Loucy (cell line): Measurements from ENCODE around the gene PGBD5.

Experiments
- H2AFZ ChIP-seq: fragments of 200-600 bp; sonication (generic); 2 replicates; pipeline ENCODE4 v1.6.0; 2016; ENCODE audit warnings: antibody characterized with exemption, mild to moderate bottlenecking, low read length, moderate library complexity
- H3F3A ChIP-seq: fragments of 200-600 bp; 2 replicates; pipeline ENCODE4 v1.6.0; 2016; ENCODE audit warnings: antibody characterized with exemption, low read depth, mild to moderate bottlenecking
- H3K27me3 ChIP-seq: fragments of 200-600 bp; sonication (generic); 2 replicates; pipeline ENCODE4 v1.6.1; 2014; ENCODE audit warnings: low read length, mild to moderate bottlenecking; ENCODE audit not compliant: insufficient read depth, poor library complexity, severe bottlenecking
- H3K36me3 ChIP-seq: fragments of 200-600 bp; sonication (generic); 2 replicates; pipeline ENCODE4 v1.6.1; 2016; ENCODE audit warnings: low read length; ENCODE audit not compliant: insufficient read depth
- H3K4me1 ChIP-seq: fragments of 200-600 bp; sonication (generic); 2 replicates; pipeline ENCODE4 v1.5.1; 2014; ENCODE audit warnings: low read length, mild to moderate bottlenecking; ENCODE audit not compliant: insufficient read depth, poor library complexity, severe bottlenecking
- H3K4me2 ChIP-seq: fragments of 200-600 bp; sonication (generic); 2 replicates; pipeline ENCODE4 v1.6.0; 2014; ENCODE audit warnings: antibody characterized with exemption, low read length, low read depth, mild to moderate bottlenecking; ENCODE audit not compliant: poor library complexity, severe bottlenecking
- H3K4me3 ChIP-seq: fragments of 200-600 bp; sonication (generic); 2 replicates; pipeline ENCODE4 v1.5.1; 2014; ENCODE audit warnings: low read length, mild to moderate bottlenecking, mixed read lengths; ENCODE audit not compliant: poor library complexity, severe bottlenecking
- H3K79me2 ChIP-seq: fragments of 200-600 bp; sonication (generic); 2 replicates; pipeline ENCODE4 v1.6.1; 2014; ENCODE audit warnings: low read length; ENCODE audit not compliant: insufficient read depth
- H3K9ac ChIP-seq: fragments of 200-600 bp; sonication (generic); 2 replicates; pipeline ENCODE4 v1.6.0; 2014; ENCODE audit warnings: mild to moderate bottlenecking, low read depth, low read length, moderate library complexity; ENCODE audit not compliant: poor library complexity, severe bottlenecking
- H3K9me2 ChIP-seq: fragments of 200-600 bp; sonication (generic); replicated peaks from 2 replicates; pipeline ENCODE4 v1.6.1; 2016; ENCODE audit warnings: low read depth, low read length, mixed read lengths
- H3K9me3 ChIP-seq: fragments of 200-600 bp; sonication (generic); 2 replicates; pipeline ENCODE4 v1.6.1; 2014; ENCODE audit warnings: mild to moderate bottlenecking, antibody characterized with exemption, low read length, low read depth; ENCODE audit not compliant: insufficient read depth
- H4K20me1 ChIP-seq: fragments of 200-600 bp; sonication (generic); 2 replicates; pipeline ENCODE4 v1.6.0; 2014; ENCODE audit warnings: antibody characterized with exemption, low read length, mild to moderate bottlenecking; ENCODE audit not compliant: insufficient read depth, poor library complexity, severe bottlenecking
- EZH2phosphoT487 ChIP-seq: fragments of 200-600 bp; IDR thresholded peaks from 2 replicates; pipeline ENCODE4 v1.6.1; 2018; ENCODE audit warnings: antibody characterized with exemption, mild to moderate bottlenecking, moderate library complexity, borderline replicate concordance
- TF ChIP-seq, protein P1 (sequence below): fragments of 200-600 bp; sonication (generic); conservative IDR thresholded peaks from 2 replicates; pipeline ENCODE4 v1.5.1; 2014; ENCODE audit warnings: mild to moderate bottlenecking, antibody characterized with exemption, low read length

PGBD5 gene

DNA sequence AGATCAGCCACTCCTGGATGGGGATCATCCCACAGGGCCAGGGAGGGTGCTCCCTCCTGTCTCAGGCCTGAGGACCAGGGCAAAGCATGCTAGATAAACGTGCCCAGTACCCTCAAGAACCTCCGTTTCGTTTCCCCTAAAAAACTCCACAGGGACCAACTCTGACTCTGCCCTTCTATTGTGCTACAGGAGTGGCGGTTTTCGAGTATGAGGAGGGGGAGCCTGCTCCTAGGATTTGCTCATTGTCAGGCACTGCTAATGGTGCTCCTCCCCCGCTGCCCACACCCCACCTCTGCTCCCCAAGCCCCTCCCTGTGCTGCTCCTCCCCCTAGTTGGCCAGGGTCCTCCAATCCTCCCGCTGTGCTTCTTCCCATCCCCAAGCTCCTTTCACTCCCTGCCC, 32.0 kb downstream of the PGBD5 start:
- H3K79me2 ChIP-seq, result no peaks in the 10 kb centered on the region
- no peaks in the 10 kb centered on the region for H3K9me2 ChIP-seq
- no peak overlapping the region for H3K4me3 ChIP-seq
- H3K4me2 ChIP-seq, result no peak overlapping the region
- H3K9me3 ChIP-seq, result no peaks in the 10 kb centered on the region
- no peaks in the 10 kb centered on the region for H3K27me3 ChIP-seq
- TF ChIP-seq EZH2phosphoT487, result no peak
- TF ChIP-seq, protein P1, sequence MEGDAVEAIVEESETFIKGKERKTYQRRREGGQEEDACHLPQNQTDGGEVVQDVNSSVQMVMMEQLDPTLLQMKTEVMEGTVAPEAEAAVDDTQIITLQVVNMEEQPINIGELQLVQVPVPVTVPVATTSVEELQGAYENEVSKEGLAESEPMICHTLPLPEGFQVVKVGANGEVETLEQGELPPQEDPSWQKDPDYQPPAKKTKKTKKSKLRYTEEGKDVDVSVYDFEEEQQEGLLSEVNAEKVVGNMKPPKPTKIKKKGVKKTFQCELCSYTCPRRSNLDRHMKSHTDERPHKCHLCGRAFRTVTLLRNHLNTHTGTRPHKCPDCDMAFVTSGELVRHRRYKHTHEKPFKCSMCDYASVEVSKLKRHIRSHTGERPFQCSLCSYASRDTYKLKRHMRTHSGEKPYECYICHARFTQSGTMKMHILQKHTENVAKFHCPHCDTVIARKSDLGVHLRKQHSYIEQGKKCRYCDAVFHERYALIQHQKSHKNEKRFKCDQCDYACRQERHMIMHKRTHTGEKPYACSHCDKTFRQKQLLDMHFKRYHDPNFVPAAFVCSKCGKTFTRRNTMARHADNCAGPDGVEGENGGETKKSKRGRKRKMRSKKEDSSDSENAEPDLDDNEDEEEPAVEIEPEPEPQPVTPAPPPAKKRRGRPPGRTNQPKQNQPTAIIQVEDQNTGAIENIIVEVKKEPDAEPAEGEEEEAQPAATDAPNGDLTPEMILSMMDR, result no peak
- H2AFZ ChIP-seq, result no peak overlapping the region
- H3K4me1 ChIP-seq, result no peaks in the 10 kb centered on the region
- no peaks in the 10 kb centered on the region for H4K20me1 ChIP-seq
- no peaks in the 10 kb centered on the region for H3K36me3 ChIP-seq
- H3F3A ChIP-seq, result no peaks in the 10 kb centered on the region
- H3K9ac ChIP-seq, result no peak overlapping the region

DNA sequence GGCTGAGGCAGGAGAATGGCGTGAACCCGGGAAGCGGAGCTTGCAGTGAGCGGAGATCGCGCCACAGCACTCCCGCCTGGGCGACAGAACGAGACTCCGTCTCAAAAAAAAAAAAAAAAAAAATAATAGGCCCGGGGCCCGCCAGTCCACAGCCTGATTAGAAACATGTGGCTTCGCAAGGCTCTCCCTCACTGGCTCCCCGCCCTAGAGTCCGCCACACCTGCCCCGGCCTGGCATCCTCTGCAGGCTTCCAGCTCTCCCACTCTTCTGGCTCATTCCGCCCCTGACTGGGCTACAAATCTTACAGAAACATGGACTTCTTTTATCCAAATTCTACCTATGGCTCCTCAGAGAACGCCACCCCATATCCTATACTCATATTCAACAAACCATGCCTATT, 32.4 kb downstream of the PGBD5 start:
- H3K36me3 ChIP-seq, result no peaks in the 10 kb centered on the region
- H3K4me3 ChIP-seq, result no peak overlapping the region
- no peak overlapping the region for H3K9ac ChIP-seq
- no peaks in the 10 kb centered on the region for H3K79me2 ChIP-seq
- no peaks in the 10 kb centered on the region for H3K4me1 ChIP-seq
- no peaks in the 10 kb centered on the region for H3K9me3 ChIP-seq
- no peaks in the 10 kb centered on the region for H3K9me2 ChIP-seq
- no peaks in the 10 kb centered on the region for H3F3A ChIP-seq
- no peaks in the 10 kb centered on the region for H3K27me3 ChIP-seq
- no peak overlapping the region for H2AFZ ChIP-seq
- no peak overlapping the region for H3K4me2 ChIP-seq
- TF ChIP-seq, protein P1, result no peak
- TF ChIP-seq EZH2phosphoT487, result no peak
- no peaks in the 10 kb centered on the region for H4K20me1 ChIP-seq

DNA sequence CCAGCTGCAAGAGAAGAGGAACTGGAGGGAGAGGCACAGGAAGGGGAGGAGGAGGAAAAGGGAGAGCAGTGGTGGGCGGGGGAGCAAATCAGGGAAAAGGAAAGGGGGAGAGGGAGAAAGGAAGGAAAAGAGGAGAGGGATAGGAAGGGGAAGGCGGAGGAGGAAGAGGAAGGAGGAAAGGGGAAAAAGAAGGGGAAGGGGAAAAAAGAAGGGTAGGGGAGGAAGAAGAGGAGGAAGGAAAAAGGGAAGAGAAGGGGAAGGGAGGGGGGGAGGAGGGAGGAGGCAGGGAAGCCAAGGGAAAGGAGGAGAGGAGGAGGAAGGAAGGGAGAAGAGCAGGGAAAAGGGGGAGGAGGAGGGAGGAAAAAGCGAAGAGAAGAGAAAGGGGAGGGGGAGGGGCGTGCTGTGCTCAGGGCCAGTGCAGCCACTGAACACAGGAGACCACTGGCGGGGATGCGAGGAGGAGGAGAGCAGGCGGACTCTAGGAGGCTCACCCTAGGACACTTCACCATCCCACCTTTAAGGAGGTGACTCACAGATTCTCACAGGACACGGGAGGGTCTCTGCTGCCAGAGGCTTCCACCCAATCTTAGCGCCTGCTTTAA, 33.1 kb downstream of the PGBD5 start:
- H3K4me3 ChIP-seq, result no peak overlapping the region
- no peak overlapping the region for H3K4me2 ChIP-seq
- H3K36me3 ChIP-seq, result no peaks in the 10 kb centered on the region
- H4K20me1 ChIP-seq, result no peaks in the 10 kb centered on the region
- no peaks in the 10 kb centered on the region for H3F3A ChIP-seq
- TF ChIP-seq, protein P1, result no peak
- no peak for TF ChIP-seq EZH2phosphoT487
- H3K9me3 ChIP-seq, result no peaks in the 10 kb centered on the region
- no peak overlapping the region for H2AFZ ChIP-seq
- no peaks in the 10 kb centered on the region for H3K79me2 ChIP-seq
- no peak overlapping the region for H3K9ac ChIP-seq
- H3K4me1 ChIP-seq, result no peaks in the 10 kb centered on the region
- no peaks in the 10 kb centered on the region for H3K9me2 ChIP-seq
- no peaks in the 10 kb centered on the region for H3K27me3 ChIP-seq
